ENCODE data around the gene ELOVL7. TPM values are rescaled to one million over a fixed set of nuclear protein-coding genes. Genes with fewer than 3 reads are reported as not detected.
A peak's percentile ranks its signal among the peaks of the same experiment; 100 is the strongest.

The ELOVL7 gene
- total RNA-seq, result 14.5 and 18.0 TPM in 2 replicates
- long read RNA-seq, partial matches to known transcripts, result 1 of 7 reads
- long read RNA-seq, other reads (novel, unspliced or antisense), result 2 of 7 reads

DNA sequence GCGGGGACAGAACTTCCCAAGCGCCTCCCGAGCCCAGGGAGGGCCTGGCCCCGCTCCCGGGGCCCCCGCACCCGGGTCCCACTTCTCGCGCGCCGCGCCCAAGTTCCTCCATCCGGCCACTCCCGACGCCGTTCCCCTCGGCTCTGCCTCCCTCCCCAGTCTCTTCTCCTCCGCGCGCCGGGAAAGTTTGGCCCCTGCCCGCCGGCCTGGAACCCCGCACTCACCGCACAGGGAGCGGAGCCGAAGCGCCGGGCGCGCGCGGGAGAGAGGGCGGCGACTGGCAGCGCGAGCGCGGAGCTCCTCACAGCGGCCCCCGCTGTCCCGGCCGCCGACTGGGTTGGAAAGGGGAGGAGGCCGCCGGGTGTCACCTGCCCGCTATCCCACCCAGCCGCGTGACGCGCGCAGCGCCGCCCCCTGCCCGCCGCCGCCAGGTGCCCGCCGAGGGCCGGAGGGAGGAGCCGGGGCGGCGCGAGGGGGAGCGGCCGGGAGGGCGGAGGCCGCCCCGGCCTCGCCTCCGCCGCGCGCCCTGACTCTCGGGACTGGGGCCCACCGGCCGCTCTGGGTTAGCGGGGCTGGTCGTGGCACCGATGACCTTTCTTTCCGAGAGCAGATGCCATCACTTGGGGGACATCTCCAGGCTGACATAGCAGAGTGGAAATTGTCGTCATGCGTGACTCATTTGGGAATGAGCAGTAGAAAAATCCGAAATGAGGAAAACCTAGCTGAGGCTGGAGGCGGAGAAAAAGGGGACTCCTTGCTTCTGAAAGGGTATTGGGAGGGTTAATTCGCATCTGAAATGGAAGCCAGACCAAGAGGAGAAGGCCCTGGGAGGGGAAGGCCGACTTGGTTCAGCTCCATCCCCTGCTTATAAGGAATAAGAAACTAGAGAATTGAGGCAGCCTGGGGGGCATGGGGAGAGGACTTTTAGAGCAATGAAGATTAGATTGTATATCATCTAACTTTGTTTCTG is at the start of gene ELOVL7:
TSS of gene ELOVL7 (minus strand) at position 334 of the 970 bp plus-strand sequence. CDS start 56,872 bp downstream, outside the sequence.
- TF ChIP-seq CTCF (IDR thresholded peaks at IDR 0.05; ENCODE audit: unreplicated experiment), result peak; percentile 55
- peaks cover 38% of the 10 kb centered on the region for H3K27me3 Mint-ChIP-seq
- peaks cover 16% of the 10 kb centered on the region for H3K4me1 Mint-ChIP-seq (ENCODE audit: low read depth)
- DNase-seq (ENCODE audit: low spot score, unreplicated experiment), result peak; percentile 89
- peak within 1 kb of the TSS; percentile 96 for H3K27ac Mint-ChIP-seq
- no peaks in the 10 kb centered on the region for H3K9me3 Mint-ChIP-seq (ENCODE audit: low read depth)
- H3K36me3 Mint-ChIP-seq (ENCODE audit: insufficient read depth), result no peaks in the 10 kb centered on the region
- H3K4me3 Mint-ChIP-seq (ENCODE audit: low read depth), result peak within 1 kb of the TSS; percentile 91

DNA sequence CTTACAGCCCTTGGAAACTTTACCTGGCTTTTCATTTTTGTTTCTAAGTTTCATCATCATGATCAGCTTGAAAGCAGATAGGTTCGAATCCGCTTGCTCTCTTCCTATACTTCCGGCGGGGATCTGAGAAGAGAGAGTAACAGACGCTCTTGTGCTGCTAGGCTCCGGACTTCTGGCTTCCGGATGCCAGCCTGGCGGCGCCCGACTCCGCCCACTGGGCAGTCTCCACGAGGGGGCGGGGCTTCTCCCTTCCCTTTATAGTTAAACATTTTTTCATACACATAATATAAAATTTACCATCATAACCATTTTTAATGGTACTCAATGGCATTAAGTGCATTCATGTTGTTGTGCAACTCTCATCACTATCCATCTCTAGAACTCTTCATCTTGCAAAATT is 49.5 kb upstream of the ELOVL7 start:
- Mint-ChIP-seq H3K4me1 (ENCODE audit: low read depth) (no peaks in the 10 kb centered on the region), H3K27ac (no peak overlapping the region), H3K36me3 (ENCODE audit: insufficient read depth) (peaks cover 32% of the 10 kb centered on the region), H3K9me3 (ENCODE audit: low read depth) (no peaks in the 10 kb centered on the region), H3K27me3 (no peaks in the 10 kb centered on the region), H3K4me3 (ENCODE audit: low read depth) (no peak overlapping the region)
- no peak for DNase-seq (ENCODE audit: low spot score, unreplicated experiment)
- TF ChIP-seq CTCF (IDR thresholded peaks at IDR 0.05; ENCODE audit: unreplicated experiment), result no peak

GRCh38 chr5:60891667-60892066 is 47.6 kb upstream of the ELOVL7 start:
- Mint-ChIP-seq H3K9me3 (ENCODE audit: low read depth) (no peaks in the 10 kb centered on the region), H3K4me1 (ENCODE audit: low read depth) (no peaks in the 10 kb centered on the region), H3K27me3 (no peaks in the 10 kb centered on the region), H3K27ac (no peak overlapping the region), H3K36me3 (ENCODE audit: insufficient read depth) (peaks cover 29% of the 10 kb centered on the region), H3K4me3 (ENCODE audit: low read depth) (no peak overlapping the region)
- no peak for DNase-seq (ENCODE audit: low spot score, unreplicated experiment)
- TF ChIP-seq CTCF (IDR thresholded peaks at IDR 0.05; ENCODE audit: unreplicated experiment), result no peak

DNA sequence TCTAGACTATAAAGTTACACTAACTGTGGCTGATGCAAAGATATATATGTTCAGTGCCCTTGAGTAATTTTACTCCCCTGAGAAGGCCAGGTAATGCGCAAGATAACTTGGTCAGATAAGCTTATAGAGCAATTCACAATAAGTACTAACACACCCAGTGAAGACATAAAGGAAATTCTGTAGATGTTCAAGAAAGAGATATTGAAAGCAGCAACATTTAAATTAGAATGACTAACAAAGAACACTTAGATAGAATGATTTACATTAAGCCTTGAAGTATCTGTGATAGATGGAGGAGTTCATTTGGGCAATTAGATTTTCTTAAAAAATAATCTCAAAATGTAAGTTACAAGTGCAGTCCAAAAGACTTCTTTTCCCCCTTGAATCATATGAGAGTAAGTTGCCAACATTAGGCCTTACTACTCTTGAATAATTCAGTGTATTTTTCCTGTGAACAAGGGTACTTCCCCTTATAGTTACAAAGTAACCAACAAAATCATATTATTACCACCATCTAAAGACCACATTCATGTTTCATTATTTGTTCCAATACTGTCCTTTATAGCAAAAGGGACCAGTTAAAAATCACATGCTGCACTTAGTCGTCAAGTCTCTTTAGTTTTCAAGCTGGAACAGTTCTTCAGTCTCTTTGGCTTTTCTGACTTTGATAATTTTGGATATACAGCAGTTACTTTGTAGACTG is 44.4 kb upstream of the ELOVL7 start:
- no peak for DNase-seq (ENCODE audit: low spot score, unreplicated experiment)
- H3K9me3 Mint-ChIP-seq (ENCODE audit: low read depth), result no peaks in the 10 kb centered on the region
- no peak for TF ChIP-seq CTCF (IDR thresholded peaks at IDR 0.05; ENCODE audit: unreplicated experiment)
- no peak overlapping the region for H3K27ac Mint-ChIP-seq
- H3K4me1 Mint-ChIP-seq (ENCODE audit: low read depth), result peaks cover 1% of the 10 kb centered on the region
- peaks cover 30% of the 10 kb centered on the region for H3K36me3 Mint-ChIP-seq (ENCODE audit: insufficient read depth)
- no peak overlapping the region for H3K4me3 Mint-ChIP-seq (ENCODE audit: low read depth)
- H3K27me3 Mint-ChIP-seq, result no peaks in the 10 kb centered on the region

- no peak for DNase-seq (ENCODE audit: low spot score, unreplicated experiment)
- Mint-ChIP-seq H3K4me1 (ENCODE audit: low read depth) (peaks cover 1% of the 10 kb centered on the region), H3K27me3 (no peaks in the 10 kb centered on the region), H3K36me3 (ENCODE audit: insufficient read depth) (peaks cover 27% of the 10 kb centered on the region), H3K9me3 (ENCODE audit: low read depth) (peaks cover under 1% of the 10 kb centered on the region), H3K27ac (no peak overlapping the region), H3K4me3 (ENCODE audit: low read depth) (no peak overlapping the region)
- no peak for TF ChIP-seq CTCF (IDR thresholded peaks at IDR 0.05; ENCODE audit: unreplicated experiment)
These were observed 43.7 kb upstream of the ELOVL7 start for GRCh38 chr5:60887746-60888145.
